A549 (cell line): Measurements from ENCODE around the gene GTF2H4. TPM values are rescaled to one million over a fixed set of nuclear protein-coding genes. Genes with fewer than 3 reads are reported as not detected.

Source experiments
- ATAC-seq, 2 experiments: fragments of 200-7000 bp in 1 of 2; fragments of >200 bp in 1 of 2; cut with Nextera tagmentation in 1 of 2; cut with Tn5 transposase in 1 of 2; 3 replicates each; pipeline versions ENCODE4 v1.8.0 to v1.9.1; 2018 to 2020; ENCODE audit warnings: mild to moderate bottlenecking in 1 of 2, moderate library complexity in 1 of 2
- CTCF ChIA-PET: fragments of 300-600 bp; sonication (Branson Sonifier 250); formaldehyde crosslinking; extraction: SDS; loops from one replicate; lab custom pipeline; 2021; ENCODE audit warnings: antibody characterized with exemption, inconsistent platforms; lab: Yijun Ruan, JAX
- POLR2A ChIA-PET: fragments of 350-600 bp; formaldehyde crosslinking; extraction: SDS; loops from one replicate; lab custom pipeline; 2021; ENCODE audit warnings: antibody characterized with exemption, inconsistent platforms; lab: Yijun Ruan, JAX
- DNase-seq, 2 experiments: peaks; one replicate each; pipeline versions ENCODE4 v3.0.0 to v3.0.0-alpha.2; 2011 to 2016; ENCODE audit warnings: low read depth in 1 of 2, low spot score in 1 of 2
- FAIRE-seq: peaks from 2 replicates; lab custom pipeline; 2011; peaks lifted over from hg19 to GRCh38; lab: Jason Lieb, UNC
- H3K27ac ChIP-seq, 2 experiments: fragments of >200 bp; sonication (Bioruptor Twin); formaldehyde crosslinking; 3 replicates each; pipeline ENCODE4 v1.5.1; 2016 to 2017
- H3K4me1 ChIP-seq: fragments of >200 bp; sonication (Bioruptor Twin); formaldehyde crosslinking; 3 replicates; pipeline ENCODE4 v1.6.1; 2016
- H3K4me2 ChIP-seq: fragments of >200 bp; sonication (Bioruptor Twin); formaldehyde crosslinking; 3 replicates; pipeline ENCODE4 v1.6.1; 2016
- H3K4me3 ChIP-seq: fragments of >200 bp; sonication (Bioruptor Twin); formaldehyde crosslinking; 3 replicates; pipeline ENCODE4 v1.5.1; 2016
- H3K9me3 ChIP-seq: fragments of >200 bp; sonication (Bioruptor Twin); formaldehyde crosslinking; 3 replicates; pipeline ENCODE4 v1.6.1; 2016
- CHD2 ChIP-seq: fragments of 150-350 bp; IDR thresholded peaks from 2 replicates; pipeline ENCODE4 v1.6.1; 2014; ENCODE audit warnings: low read length; ENCODE audit not compliant: partially characterized antibody
- ELK1 ChIP-seq: fragments of 150-350 bp; IDR thresholded peaks from 2 replicates; pipeline ENCODE4 v1.6.1; 2014; ENCODE audit warnings: low read depth, mild to moderate bottlenecking, low read length
- ESRRA ChIP-seq: fragments of 150-350 bp; IDR thresholded peaks from 2 replicates; pipeline ENCODE4 v1.6.1; 2014; ENCODE audit warnings: mild to moderate bottlenecking, low read length, borderline replicate concordance
- FOSB ChIP-seq: fragments of 250-450 bp; sonication (Bioruptor Pico); IDR thresholded peaks from 2 replicates; pipeline ENCODE4 v1.5.0; 2020; ENCODE audit warnings: mild to moderate bottlenecking, moderate library complexity
- HDAC2 ChIP-seq: fragments of 200-600 bp; sonication (generic); IDR thresholded peaks from 2 replicates; pipeline ENCODE4 v1.6.1; 2016
- HES2 ChIP-seq: fragments of >200 bp; sonication (Bioruptor Twin); formaldehyde crosslinking; IDR thresholded peaks from 2 replicates; pipeline ENCODE4 v1.6.1; 2016
- HEYL ChIP-seq: fragments of 250-450 bp; sonication (Bioruptor Pico); IDR thresholded peaks from 2 replicates; pipeline ENCODE4 v1.8.0; 2021; ENCODE audit warnings: mild to moderate bottlenecking, moderate library complexity
- HOXA7 ChIP-seq: fragments of 250-450 bp; sonication (Bioruptor Pico); IDR thresholded peaks from 2 replicates; pipeline ENCODE4 v1.5.0; 2020; ENCODE audit warnings: mild to moderate bottlenecking, moderate library complexity
- JUN ChIP-seq, 2 experiments: fragments of >200 bp; sonication (Bioruptor Twin); formaldehyde crosslinking; IDR thresholded peaks; 2 replicates in 1 of 2; 3 replicates in 1 of 2; pipeline ENCODE4 v1.6.1; 2016 to 2017
- KDM1A ChIP-seq: fragments of 200-600 bp; sonication (generic); IDR thresholded peaks from 2 replicates; pipeline ENCODE4 v1.6.1; 2016; ENCODE audit warnings: low read depth, mild to moderate bottlenecking
- KDM5A ChIP-seq: fragments of 200-600 bp; sonication (generic); IDR thresholded peaks from 2 replicates; pipeline ENCODE4 v1.6.1; 2016; ENCODE audit warnings: antibody characterized with exemption, mild to moderate bottlenecking
- MAFK ChIP-seq: fragments of 450-650 bp; IDR thresholded peaks from 2 replicates; pipeline ENCODE4 v1.6.1; 2014; ENCODE audit not compliant: partially characterized antibody
- MAX ChIP-seq: IDR thresholded peaks from 2 replicates; pipeline ENCODE4 v1.6.1; 2012
- MAZ ChIP-seq: fragments of 150-350 bp; IDR thresholded peaks from 2 replicates; pipeline ENCODE4 v1.6.1; 2014; ENCODE audit warnings: antibody characterized with exemption, low read depth, low read length, borderline replicate concordance
- MYC ChIP-seq: IDR thresholded peaks from 2 replicates; pipeline ENCODE4 v1.6.1; 2012; ENCODE audit warnings: mild to moderate bottlenecking, inconsistent platforms, low read length, improper control_type of control experiment, borderline replicate concordance
- NPAS2 ChIP-seq: fragments of 250-450 bp; sonication (Bioruptor Pico); IDR thresholded peaks from 2 replicates; pipeline ENCODE4 v1.8.0; 2022; ENCODE audit warnings: mild to moderate bottlenecking, moderate library complexity, borderline replicate concordance
- POLR2A ChIP-seq: IDR thresholded peaks from 2 replicates; pipeline ENCODE4 v1.6.1; 2012; ENCODE audit warnings: mild to moderate bottlenecking, low read length
- RAD21 ChIP-seq, 2 experiments: fragments of >200 bp in 1 of 2; sonication (Bioruptor Twin) in 1 of 2; formaldehyde crosslinking in 1 of 2; IDR thresholded peaks in 1 of 2; conservative IDR thresholded peaks in 1 of 2; 2 replicates in 1 of 2; 3 replicates in 1 of 2; pipeline ENCODE4 v1.6.1; 2012 to 2018; ENCODE audit warnings: inconsistent platforms in 1 of 2
- RCOR1 ChIP-seq: fragments of 150-350 bp; IDR thresholded peaks from 2 replicates; pipeline ENCODE4 v1.6.1; 2014; ENCODE audit warnings: antibody characterized with exemption, low read length, low read depth
- RNF2 ChIP-seq: fragments of 200-600 bp; sonication (generic); IDR thresholded peaks from 2 replicates; pipeline ENCODE4 v1.6.1; 2016; ENCODE audit warnings: low read depth, mild to moderate bottlenecking, antibody characterized with exemption, moderate library complexity, borderline replicate concordance
- SMC3 ChIP-seq: fragments of >200 bp; sonication (Bioruptor Twin); formaldehyde crosslinking; IDR thresholded peaks from 3 replicates; pipeline ENCODE4 v1.6.1; 2018; ENCODE audit warnings: inconsistent platforms
- TP53 ChIP-seq: fragments of 250-450 bp; sonication (Bioruptor Pico); IDR thresholded peaks from 2 replicates; pipeline ENCODE4 v1.5.0; 2021; ENCODE audit warnings: mild to moderate bottlenecking, moderate library complexity
- ZSCAN20 ChIP-seq: fragments of 250-450 bp; sonication (Bioruptor Pico); IDR thresholded peaks from 2 replicates; pipeline ENCODE4 v1.8.0; 2022; ENCODE audit warnings: mild to moderate bottlenecking, moderate library complexity
- WGBS: methylation state at CpG from one replicate; pipeline ENCODE4 v1.1.6; 2017; ENCODE audit errors: missing lambda C conversion rate; 5-methylcytosine and 5-hydroxymethylcytosine counted together
- polyA plus RNA-seq, 4 experiments: library from polyadenylated mRNA; depleted of rRNA in 3 of 4; stranded (reverse); fragments of >200 nt; fragmentation: RNase III in 1 of 4; extraction: RNeasy Plus Mini Kit Qiagen cat#74134 plus additional on column Dnase treatment in 1 of 4; gene quantifications; 2 replicates in 3 of 4; 3 replicates in 1 of 4; pipeline ENCODE4 v1.2.3, GENCODE V29; 2011 to 2017

The GTF2H4 gene
- polyA plus RNA-seq, 2 of the 4 experiments (the other 2 are of a cell fraction), result 19.7 to 24.1 TPM

- POLR2A ChIA-PET, result interaction anchor here (0.7 to 2.0 kb wide), 6 partner anchors 24 to 205 kb away, joined by 3 to 10 read pairs (median 4); partner anchors contain the start of genes GTF2H4 and IER3
- CTCF ChIA-PET, result interaction anchor here (0.8 to 3.7 kb wide), 10 partner anchors 27 to 205 kb away, joined by 3 to 25 read pairs (median 4); partner anchors contain the start of gene IER3
- peaks cover 40% of the 10 kb centered on the region for H3K4me1 ChIP-seq
- 30% methylated on average over 9 of the region's 62 CpGs for WGBS
- no peaks in the 10 kb centered on the region for H3K9me3 ChIP-seq
- ATAC-seq (peak; percentile 37 to 40), FAIRE-seq (no peak), DNase-seq (peak; percentile 49 to 58)
- peak within 1 kb of the TSS; percentile 74 for H3K4me2 ChIP-seq
- H3K4me3 ChIP-seq, result peak within 1 kb of the TSS; percentile 98
- peak within 1 kb of the TSS; percentile 99 for H3K27ac ChIP-seq
- TF ChIP-seq POLR2A, result 0 out of 2 replicates have a peak, but pooled peaks have one; percentile 14
- peak in 1 of 2 experiments; percentile 36; a peak in 1 of 5 replicates for TF ChIP-seq JUN (IDR thresholded peaks at IDR 0.05)
- no peak for TF ChIP-seq NPAS2 (CRISPR knock-in tag)
These were observed 24.1 kb upstream of the GTF2H4 start, which contains the start of gene DDR1 for GRCh38 chr6:30883685-30884520. TSS of gene DDR1 (plus strand) at chr6:30884519. CDS start at chr6:30888730, 4,211 bp downstream.

- ChIA-PET CTCF (interaction anchor here (0.5 to 3.7 kb wide), 12 partner anchors 26 to 494 kb away, joined by 3 to 25 read pairs (median 3); partner anchors contain the start of gene IER3), POLR2A (interaction anchor here (0.5 to 2.0 kb wide), 7 partner anchors 23 to 206 kb away, joined by 3 to 10 read pairs (median 3); partner anchors contain the start of genes GTF2H4 and IER3)
- Histone ChIP-seq H3K9me3 (no peaks in the 10 kb centered on the region), H3K4me3 (peak overlapping the region; percentile 98), H3K4me1 (peaks cover 40% of the 10 kb centered on the region)
- FAIRE-seq (no peak), ATAC-seq (peak; percentile 28 to 44; a peak in 5 of 6 replicates)
- TF ChIP-seq MAX (peak; percentile 16; the same call in 1 of the 2 replicates), SMC3 (no peak), ELK1 (no peak), HEYL (CRISPR knock-in tag) (no peak), HDAC2 (no peak), RAD21 (conservative IDR thresholded peaks at IDR 0.05 in 1 of 2, IDR thresholded peaks at IDR 0.05 in 1 of 2) (no peak; a peak in 1 of 5 replicates)
- TF ChIP-seq, all 56 proteins: peak for 1
- WGBS, result 10% methylated on average over 7 of the region's 59 CpGs
- DNase-seq, result peak in 1 of 2 experiments; percentile 47
- Histone ChIP-seq H3K27ac (peak overlapping the region; percentile 99), H3K4me2 (peak overlapping the region; percentile 74)
These were observed 23.2 kb upstream of the GTF2H4 start for GRCh38 chr6:30884521-30885480.

- no peak for TF ChIP-seq MAZ
- no peak for TF ChIP-seq CHD2
- no peak for TF ChIP-seq TP53 (CRISPR knock-in tag)
- no peak for TF ChIP-seq NPAS2 (CRISPR knock-in tag)
- no peak for TF ChIP-seq FOSB (CRISPR knock-in tag)
- no peak for TF ChIP-seq MAFK
- TF ChIP-seq ELK1, result no peak
- TF ChIP-seq MYC, result no peak
- no peak for TF ChIP-seq KDM5A
- no peak for TF ChIP-seq KDM1A
- no peak for TF ChIP-seq RNF2
- TF ChIP-seq RCOR1, result no peak
- no peak for TF ChIP-seq HOXA7 (CRISPR knock-in tag)
- TF ChIP-seq HES2, result no peak
- no peak for TF ChIP-seq ESRRA
- no peak for TF ChIP-seq ZSCAN20 (CRISPR knock-in tag)
- CTCF ChIA-PET, result interaction anchor here (0.5 to 3.7 kb wide), 9 partner anchors 27 to 494 kb away, joined by 3 to 25 read pairs (median 3); partner anchors contain the start of gene IER3
- peak overlapping the region; percentile 99 for H3K27ac ChIP-seq
- FAIRE-seq, result no peak
- peak; percentile 28 to 38; a peak in 5 of 6 replicates for ATAC-seq
- H3K4me3 ChIP-seq, result peak overlapping the region; percentile 98
- H3K9me3 ChIP-seq, result no peaks in the 10 kb centered on the region
- POLR2A ChIA-PET, result interaction anchor here (0.5 to 2.0 kb wide), 6 partner anchors 22 to 207 kb away, joined by 3 to 10 read pairs (median 3); partner anchors contain the start of genes GTF2H4 and IER3
- H3K4me1 ChIP-seq, result peaks cover 40% of the 10 kb centered on the region
- peak overlapping the region; percentile 74 for H3K4me2 ChIP-seq
- DNase-seq, result peak; percentile 28 to 60
- 5% methylated on average over 7 of the region's 7 CpGs for WGBS
These were observed 22.5 kb upstream of the GTF2H4 start for GRCh38 chr6:30885481-30885998.
